Calu3 (cell line): ENCODE data around the gene ZSWIM3. TPM values are rescaled to one million over a fixed set of nuclear protein-coding genes. Genes with fewer than 3 reads are reported as not detected.
A peak's percentile ranks its signal among the peaks of the same experiment; 100 is the strongest.

Source experiments
- BruUV-seq: library from RNA; stranded (reverse); fragments of 400-500 nt; replicated peaks from 2 replicates; lab custom pipeline; 2021; lab: Mats Ljungman, UMichigan
- CTCF ChIA-PET: fragments of 300-600 bp; sonication (Branson Sonifier 250); formaldehyde crosslinking; loops from one replicate; lab custom pipeline; 2022; ENCODE audit warnings: antibody characterized with exemption; lab: Charles Lee
- DNase-seq: peaks from one replicate; pipeline ENCODE4 v3.0.0; 2022
- H3K27ac Mint-ChIP-seq: one replicate; pipeline ENCODE4 v1.8.0; 2022; ENCODE audit warnings: mixed read lengths; ENCODE audit not compliant: unreplicated experiment
- H3K27me3 Mint-ChIP-seq: one replicate; pipeline ENCODE4 v1.8.0; 2022; ENCODE audit warnings: mixed read lengths; ENCODE audit not compliant: unreplicated experiment
- H3K36me3 Mint-ChIP-seq: one replicate; pipeline ENCODE4 v1.8.0; 2022; ENCODE audit warnings: mild to moderate bottlenecking, moderate library complexity, mixed read lengths; ENCODE audit not compliant: insufficient read depth, unreplicated experiment
- H3K4me1 Mint-ChIP-seq: one replicate; pipeline ENCODE4 v1.8.0; 2022; ENCODE audit warnings: mild to moderate bottlenecking, low read depth, mixed read lengths; ENCODE audit not compliant: unreplicated experiment
- H3K4me3 Mint-ChIP-seq: one replicate; pipeline ENCODE4 v1.8.0; 2022; ENCODE audit warnings: mild to moderate bottlenecking, low read depth, moderate library complexity, mixed read lengths; ENCODE audit not compliant: unreplicated experiment
- H3K9me3 Mint-ChIP-seq: one replicate; pipeline ENCODE4 v1.8.0; 2022; ENCODE audit warnings: low read depth, mixed read lengths; ENCODE audit not compliant: unreplicated experiment
- intact Hi-C: fragments of 100-400 bp; cut with micrococcal nuclease; formaldehyde crosslinking; loops from one replicate; pipeline ENCODE4 v1.10.0; 2022; ENCODE audit not compliant: unreplicated experiment
- total RNA-seq: library from RNA; stranded (reverse); gene quantifications from 2 replicates; pipeline ENCODE4 v1.2.3, GENCODE V29; 2022
- TF ChIP-seq, protein P1 (sequence below): fragments of 200-600 bp; IDR thresholded peaks from one replicate; pipeline ENCODE4 v1.8.0; 2022; ENCODE audit warnings: antibody characterized with exemption; ENCODE audit not compliant: unreplicated experiment

ZSWIM3 gene
- total RNA-seq, 1 experiment from 2014 or later = 5.2 TPM

- no TSS peak for BruUV-seq
- peaks cover 9% of the 10 kb centered on the region for H3K4me1 Mint-ChIP-seq
- no peaks in the 10 kb centered on the region for H3K9me3 Mint-ChIP-seq
- no peak overlapping the region for H3K4me3 Mint-ChIP-seq
- CTCF ChIA-PET = interaction anchor here (0.6 to 0.8 kb wide), 2 partner anchors 11 to 63 kb away, joined by 3 to 5 read pairs; partner anchors contain the start of genes CTSA and NEURL2
- no peaks in the 10 kb centered on the region for H3K27me3 Mint-ChIP-seq
- TF ChIP-seq, protein P1, sequence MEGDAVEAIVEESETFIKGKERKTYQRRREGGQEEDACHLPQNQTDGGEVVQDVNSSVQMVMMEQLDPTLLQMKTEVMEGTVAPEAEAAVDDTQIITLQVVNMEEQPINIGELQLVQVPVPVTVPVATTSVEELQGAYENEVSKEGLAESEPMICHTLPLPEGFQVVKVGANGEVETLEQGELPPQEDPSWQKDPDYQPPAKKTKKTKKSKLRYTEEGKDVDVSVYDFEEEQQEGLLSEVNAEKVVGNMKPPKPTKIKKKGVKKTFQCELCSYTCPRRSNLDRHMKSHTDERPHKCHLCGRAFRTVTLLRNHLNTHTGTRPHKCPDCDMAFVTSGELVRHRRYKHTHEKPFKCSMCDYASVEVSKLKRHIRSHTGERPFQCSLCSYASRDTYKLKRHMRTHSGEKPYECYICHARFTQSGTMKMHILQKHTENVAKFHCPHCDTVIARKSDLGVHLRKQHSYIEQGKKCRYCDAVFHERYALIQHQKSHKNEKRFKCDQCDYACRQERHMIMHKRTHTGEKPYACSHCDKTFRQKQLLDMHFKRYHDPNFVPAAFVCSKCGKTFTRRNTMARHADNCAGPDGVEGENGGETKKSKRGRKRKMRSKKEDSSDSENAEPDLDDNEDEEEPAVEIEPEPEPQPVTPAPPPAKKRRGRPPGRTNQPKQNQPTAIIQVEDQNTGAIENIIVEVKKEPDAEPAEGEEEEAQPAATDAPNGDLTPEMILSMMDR = no peak
- DNase-seq = no peak
- intact Hi-C loops = no loop called here
- no peak overlapping the region for H3K27ac Mint-ChIP-seq
- no peaks in the 10 kb centered on the region for H3K36me3 Mint-ChIP-seq
Observed at GRCh38 chr20:45902199-45902701, 44.8 kb downstream of the ZSWIM3 start.

- TF ChIP-seq, protein P1 = no peak
- no peak for DNase-seq
- Mint-ChIP-seq H3K27ac (no peak overlapping the region), H3K27me3 (no peaks in the 10 kb centered on the region), H3K36me3 (no peaks in the 10 kb centered on the region), H3K4me3 (no peak overlapping the region), H3K4me1 (peaks cover 9% of the 10 kb centered on the region), H3K9me3 (no peaks in the 10 kb centered on the region)
- intact Hi-C loops = no loop called here
- no TSS peak for BruUV-seq
- CTCF ChIA-PET = interaction anchor here (0.7 to 1.3 kb wide), 5 partner anchors 12 to 65 kb away, joined by 3 read pairs; no protein-coding TSS in a partner anchor
Observed at GRCh38 chr20:45904583-45905504, 47.4 kb downstream of the ZSWIM3 start.

- intact Hi-C loops = no loop called here
- H3K27me3 Mint-ChIP-seq = peaks cover 7% of the 10 kb centered on the region
- CTCF ChIA-PET = interaction anchor here (0.7 to 1.3 kb wide), 4 partner anchors 13 to 64 kb away, joined by 3 read pairs; no protein-coding TSS in a partner anchor
- no peak overlapping the region for H3K27ac Mint-ChIP-seq
- no TSS peak for BruUV-seq
- H3K4me3 Mint-ChIP-seq = no peak overlapping the region
- peaks cover under 1% of the 10 kb centered on the region for H3K36me3 Mint-ChIP-seq
- H3K4me1 Mint-ChIP-seq = peaks cover 9% of the 10 kb centered on the region
- no peaks in the 10 kb centered on the region for H3K9me3 Mint-ChIP-seq
- TF ChIP-seq, protein P1 = no peak
- peak; percentile 39 for DNase-seq
Observed at GRCh38 chr20:45905505-45906079, 48.2 kb downstream of the ZSWIM3 start.

GRCh38 chr20:45907219-45907948, 50.0 kb downstream of the ZSWIM3 start:
- H3K36me3 Mint-ChIP-seq = peaks cover 14% of the 10 kb centered on the region
- intact Hi-C loops = no loop called here

More at GRCh38 chr20:45907219-45907948, 50.0 kb downstream of the ZSWIM3 start:
- TF ChIP-seq, protein P1 = no peak
- H3K4me1 Mint-ChIP-seq = peaks cover 18% of the 10 kb centered on the region
- BruUV-seq = no TSS peak
- H3K27ac Mint-ChIP-seq = no peak overlapping the region
- CTCF ChIA-PET = interaction anchor here (0.6 kb wide), 1 partner anchor 197 kb away, joined by 3 read pairs; no protein-coding TSS in a partner anchor
- no peaks in the 10 kb centered on the region for H3K9me3 Mint-ChIP-seq
- H3K4me3 Mint-ChIP-seq = no peak overlapping the region
- H3K27me3 Mint-ChIP-seq = peaks cover 25% of the 10 kb centered on the region
- no peak for DNase-seq
